Measurements from ENCODE around the gene RNU1-1. TPM values are rescaled to one million over a fixed set of nuclear protein-coding genes. Genes with fewer than 3 reads are reported as not detected.
"Not testable (repeated sequence)": the region's sequence is repeated elsewhere in the genome, so short reads cannot be mapped to it uniquely, and the experiment has no call there.

Gene RNU1-1
- polyA plus RNA-seq, 5 donors, result 1.3 to 2.7 TPM; not detected in 3

DNA sequence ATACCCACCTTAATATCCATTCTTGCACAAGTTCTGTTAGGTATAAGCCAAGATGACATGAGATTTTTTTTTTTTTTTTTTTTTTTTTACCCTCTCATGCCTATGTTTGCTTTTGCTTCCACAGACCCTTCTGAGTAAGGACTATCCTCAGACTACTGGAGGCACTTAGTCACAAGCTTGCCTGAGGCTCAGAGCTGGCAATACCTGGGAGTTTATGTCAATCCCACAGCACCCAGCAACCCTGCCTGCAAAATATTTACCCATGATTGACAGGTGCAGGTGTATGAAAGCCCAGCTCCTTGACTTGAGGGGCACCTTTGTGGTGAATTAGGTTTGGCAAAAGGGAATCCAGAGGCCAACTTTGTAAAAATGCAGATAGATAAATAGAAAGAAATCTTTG, 11.7 kb upstream of the RNU1-1 start:
- DNase-seq, result peak in 1 of 2 donors; percentile 20

DNA sequence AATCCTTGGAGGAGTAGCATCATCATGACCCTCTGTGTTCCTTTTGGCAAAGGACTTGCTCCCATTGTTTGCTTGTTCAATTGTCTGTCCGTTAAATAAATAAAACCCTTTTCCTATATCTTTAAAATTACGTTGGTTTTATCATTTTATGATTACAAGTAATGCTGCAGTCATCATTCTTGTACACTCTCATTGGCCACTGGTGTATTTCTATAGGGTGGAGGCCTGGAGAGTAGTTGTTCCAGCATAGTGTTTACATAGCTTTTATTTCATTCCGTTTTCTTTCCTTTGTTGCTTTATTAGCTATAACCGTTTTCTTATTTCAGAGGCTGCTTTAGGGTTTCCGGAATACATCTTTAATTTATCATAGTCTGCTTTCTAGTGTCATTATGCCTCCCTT, 7.6 kb upstream of the RNU1-1 start:
- not testable (repeated sequence) for DNase-seq

DNA sequence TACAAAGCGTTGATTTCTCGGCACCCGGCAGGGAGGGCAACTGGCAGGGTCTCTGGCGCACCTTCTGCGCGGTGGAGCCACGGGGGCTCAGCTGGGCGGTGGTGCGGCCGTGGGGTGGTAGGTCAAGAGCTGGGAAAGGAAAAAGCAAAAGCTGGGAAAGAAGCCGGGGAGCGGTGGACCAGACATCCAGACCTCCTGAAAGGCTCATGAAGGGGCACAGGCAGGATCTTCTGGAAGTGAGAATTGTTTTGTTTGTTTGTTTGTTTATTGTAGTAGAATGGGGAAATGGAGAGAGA, 7.2 kb upstream of the RNU1-1 start:
- DNase-seq, result no peak

DNA sequence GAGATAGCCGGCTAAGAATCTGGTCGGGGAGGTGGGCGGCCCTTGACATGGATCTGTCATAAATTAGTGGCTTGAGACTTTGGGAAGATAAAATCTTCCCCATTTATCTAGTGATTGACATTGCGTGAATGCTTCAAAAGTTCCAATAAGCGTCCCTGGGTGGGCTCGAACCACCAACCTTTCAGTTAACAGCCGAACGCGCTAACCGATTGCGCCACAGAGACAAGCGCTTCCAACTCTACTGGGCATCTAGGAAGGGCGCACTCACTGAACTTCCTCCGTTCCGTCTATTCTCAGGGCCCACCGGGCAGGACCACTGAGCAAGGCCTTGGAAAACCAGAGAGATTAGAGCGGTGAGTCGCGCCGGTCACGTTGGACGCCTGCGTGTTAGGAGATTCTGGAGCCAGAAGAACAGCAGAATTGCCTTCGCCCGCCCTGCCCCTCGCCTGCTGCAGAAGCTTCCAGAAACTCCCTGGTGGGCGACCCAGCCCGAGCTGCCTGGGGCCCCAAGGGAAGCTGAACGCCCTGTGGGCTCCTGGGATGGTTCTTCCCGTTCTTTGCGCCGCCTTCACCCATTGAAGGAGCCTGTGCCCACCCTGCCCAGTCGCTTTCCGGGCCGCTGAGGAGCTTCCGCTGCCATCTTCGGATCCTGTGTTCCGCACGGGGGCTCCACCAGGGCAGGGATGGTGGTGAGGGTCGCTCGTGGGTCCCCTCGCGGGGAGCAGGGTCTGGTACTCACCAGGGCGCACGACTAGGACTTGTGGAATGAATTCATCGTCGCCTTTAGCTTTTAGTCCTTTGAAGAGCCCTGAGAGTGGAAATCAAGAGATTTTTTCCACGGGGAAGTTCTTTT, 6.6 kb upstream of the RNU1-1 start:
- DNase-seq, result peak in 1 of 2 donors; percentile 17

DNA sequence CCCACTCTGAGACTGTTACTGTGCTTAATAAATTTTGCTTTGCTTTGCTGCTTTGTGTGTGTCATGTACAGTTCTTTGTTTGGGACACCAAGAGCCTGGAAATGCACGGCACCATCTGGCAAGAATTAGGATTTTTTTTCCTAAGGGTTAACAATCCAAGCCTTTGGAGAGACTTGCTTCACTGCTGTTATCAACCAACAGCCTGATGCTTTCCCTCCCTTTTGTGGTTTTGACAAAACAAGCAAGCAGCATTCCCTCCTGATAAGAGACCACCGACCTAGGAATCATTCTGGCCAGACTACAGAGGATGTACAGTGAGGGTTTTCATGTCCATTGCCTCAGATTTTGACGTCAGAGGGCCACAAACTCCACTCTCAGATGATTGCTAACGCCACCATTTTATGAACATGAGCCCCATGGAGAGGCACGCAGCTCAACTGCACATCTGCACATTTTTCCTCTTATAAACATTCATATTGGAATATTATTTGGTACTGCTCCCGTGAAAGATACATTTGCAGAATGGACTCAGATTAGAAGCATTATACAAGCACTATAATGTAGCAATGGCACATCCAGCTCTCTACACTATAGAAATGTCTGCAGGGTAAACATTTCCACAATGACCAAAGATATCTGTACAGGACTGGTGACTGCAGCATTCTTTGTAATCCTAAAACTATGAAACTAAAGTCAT, 5.3 kb upstream of the RNU1-1 start:
- not testable (repeated sequence) for DNase-seq

DNA sequence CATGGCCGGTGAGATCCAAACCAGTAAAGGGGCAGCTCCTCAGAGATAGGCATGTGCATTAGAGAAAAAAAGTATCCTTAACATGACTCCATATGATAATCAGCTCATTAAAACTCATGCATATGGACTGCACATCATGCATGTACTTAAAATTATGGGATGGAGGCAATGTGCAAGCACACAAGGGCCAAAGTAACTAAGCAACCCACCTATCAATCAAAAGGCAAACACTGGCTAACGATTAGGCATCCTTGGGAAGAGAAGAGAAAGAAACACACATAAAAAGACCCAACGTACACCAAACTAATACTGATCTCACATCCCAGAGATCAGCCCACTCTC, 4.8 kb upstream of the RNU1-1 start:
- not testable (repeated sequence) for DNase-seq

DNA sequence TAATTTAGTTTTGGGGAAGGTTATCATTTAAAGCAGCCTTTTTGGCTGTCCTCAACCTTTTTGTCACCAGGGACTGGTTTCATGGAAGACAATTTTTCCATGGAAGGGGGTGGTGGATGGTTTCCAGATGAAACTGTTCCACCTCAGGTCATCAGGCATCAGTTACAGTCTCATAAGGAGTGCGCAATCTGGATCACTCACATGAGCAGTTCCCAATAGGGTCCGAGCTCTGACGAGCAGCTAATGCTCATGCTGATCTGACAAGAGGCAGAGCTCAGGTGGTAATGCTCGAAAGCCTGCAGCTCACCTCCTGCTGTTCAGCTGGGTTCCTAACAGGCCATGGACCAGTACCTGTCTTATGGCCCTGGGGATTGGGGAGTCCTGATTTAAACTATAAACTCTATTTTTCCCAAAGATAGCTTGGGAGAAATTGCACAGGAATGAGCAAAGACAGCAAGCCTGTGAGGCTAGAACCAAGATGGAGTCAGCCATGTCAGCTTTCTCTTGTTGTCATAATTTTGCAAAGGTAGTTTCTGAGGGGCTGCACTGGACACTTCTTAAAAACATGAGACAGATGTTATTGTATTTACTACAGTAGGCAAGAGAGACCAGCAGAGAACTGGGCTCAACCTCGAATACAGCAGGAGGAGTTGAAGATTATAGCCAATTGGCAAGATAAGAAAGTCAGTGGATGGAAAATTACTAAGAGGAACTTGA, 2.8 kb upstream of the RNU1-1 start:
- DNase-seq, result not testable (repeated sequence)

DNA sequence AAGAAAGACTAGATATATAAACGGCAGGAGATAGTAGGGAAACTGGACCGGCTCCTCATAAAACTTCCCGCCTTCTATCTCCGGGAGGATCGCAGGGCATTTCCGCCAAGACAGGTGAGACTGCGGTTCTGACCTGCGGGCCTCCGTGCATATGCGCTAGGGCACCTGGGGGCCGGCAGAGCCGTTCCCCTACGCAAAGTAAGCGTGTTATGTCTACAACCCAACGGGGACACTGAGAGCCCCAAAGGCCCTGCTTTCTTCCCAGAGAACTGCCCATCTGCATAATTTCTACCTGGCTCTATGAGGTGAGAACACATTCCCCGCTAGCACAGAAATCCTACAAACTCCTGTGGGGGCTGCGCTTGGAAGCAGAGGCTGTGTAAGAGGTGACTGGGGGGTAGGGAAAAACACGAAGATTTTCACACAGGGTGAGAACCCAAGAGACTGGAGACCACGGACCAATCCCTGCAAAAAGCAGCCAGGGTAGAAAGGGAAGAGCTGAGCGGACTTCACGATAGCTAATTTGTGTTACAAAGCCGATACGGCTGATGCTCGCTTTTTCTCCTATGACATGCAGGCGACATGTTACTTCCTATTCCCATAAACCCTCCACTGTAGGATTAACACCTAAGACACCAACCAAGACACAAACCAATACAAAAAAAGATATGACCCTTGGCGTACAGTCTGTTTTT, 526 bp downstream of the RNU1-1 start:
- peak; percentile 82 for DNase-seq

DNA sequence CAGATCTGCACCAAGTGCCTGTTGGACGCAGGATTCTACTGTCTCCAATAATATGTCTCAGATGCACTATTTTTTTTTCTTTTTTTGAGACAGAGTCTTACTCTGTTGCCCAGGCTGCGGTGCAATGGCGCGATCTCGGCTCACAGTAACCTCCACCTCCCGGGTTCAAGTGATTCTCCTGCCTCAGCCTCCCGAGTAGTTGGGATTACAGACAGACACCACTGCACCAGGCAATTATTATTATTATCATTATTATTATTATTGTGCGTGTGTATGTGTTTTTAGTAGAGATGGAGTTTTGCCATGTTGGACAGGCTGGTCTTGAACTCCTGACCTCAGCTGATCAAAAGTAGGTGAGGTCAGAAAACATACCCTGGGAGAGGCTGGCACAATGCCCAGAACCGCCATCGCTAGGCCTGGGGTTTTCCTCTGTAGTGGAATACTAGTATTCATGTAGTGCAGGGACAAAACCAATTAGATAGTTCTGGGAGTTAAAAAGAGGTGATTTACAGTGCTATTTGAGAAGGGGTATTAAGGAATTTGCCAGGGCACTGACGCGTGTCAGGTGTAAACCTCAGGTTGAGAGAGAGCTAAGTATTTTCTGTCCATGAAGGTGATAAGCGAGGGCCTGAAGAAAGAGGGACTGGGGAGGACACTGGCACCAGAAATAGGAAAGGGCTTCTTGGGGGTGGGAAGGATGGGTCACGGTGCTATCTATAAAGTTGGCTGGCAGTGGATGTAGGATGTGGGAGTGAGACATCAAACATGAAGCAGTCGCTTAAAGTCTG, 1.3 kb downstream of the RNU1-1 start:
- not testable (repeated sequence) for DNase-seq

DNA sequence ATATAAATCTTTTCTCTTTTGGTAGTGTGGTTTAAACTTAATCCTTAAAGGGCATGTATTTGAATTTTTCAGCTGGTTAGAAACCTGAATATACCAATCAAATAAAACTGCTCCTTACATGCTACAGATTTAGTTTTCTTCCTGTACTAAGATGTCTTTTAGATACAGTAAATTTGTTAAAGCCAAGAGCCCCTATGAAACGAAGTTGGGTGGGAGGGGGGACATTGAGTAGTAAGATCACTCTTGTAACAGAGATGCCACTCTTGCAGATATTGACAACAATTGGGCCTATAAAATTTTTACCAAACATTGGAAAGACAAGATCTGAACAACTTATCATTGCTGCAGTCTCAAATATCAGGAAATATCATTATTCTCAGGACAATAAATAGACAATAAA, 2.2 kb downstream of the RNU1-1 start:
- not testable (repeated sequence) for DNase-seq

DNA sequence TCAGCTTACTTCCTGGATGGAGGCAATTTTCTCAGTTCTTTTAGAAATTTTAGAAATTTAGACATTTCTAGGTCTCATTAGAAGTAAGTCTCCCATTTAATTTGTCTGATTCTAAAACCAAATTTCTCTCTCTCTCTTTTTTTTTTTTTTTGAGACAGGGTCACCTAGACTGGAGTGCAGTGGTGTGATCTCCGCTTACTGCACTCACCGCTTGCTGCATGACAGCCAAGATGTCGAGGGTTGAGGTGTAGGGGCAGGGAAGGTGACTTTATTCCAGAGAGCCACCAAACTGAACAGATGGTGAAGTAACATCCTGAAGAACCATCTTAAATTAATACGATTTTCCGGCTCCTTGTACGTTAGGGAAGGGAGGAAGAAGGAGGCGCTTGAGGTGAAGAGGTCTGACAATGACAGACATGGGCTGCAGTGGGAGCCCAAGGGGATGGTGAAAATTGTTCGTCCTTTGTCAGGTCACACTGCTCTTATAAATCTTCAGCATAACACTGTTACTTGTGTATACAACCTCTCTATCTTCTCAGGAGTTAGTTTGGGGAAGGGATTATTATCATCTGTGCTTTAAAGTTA, 5.1 kb downstream of the RNU1-1 start:
- not testable (repeated sequence) for DNase-seq

DNA sequence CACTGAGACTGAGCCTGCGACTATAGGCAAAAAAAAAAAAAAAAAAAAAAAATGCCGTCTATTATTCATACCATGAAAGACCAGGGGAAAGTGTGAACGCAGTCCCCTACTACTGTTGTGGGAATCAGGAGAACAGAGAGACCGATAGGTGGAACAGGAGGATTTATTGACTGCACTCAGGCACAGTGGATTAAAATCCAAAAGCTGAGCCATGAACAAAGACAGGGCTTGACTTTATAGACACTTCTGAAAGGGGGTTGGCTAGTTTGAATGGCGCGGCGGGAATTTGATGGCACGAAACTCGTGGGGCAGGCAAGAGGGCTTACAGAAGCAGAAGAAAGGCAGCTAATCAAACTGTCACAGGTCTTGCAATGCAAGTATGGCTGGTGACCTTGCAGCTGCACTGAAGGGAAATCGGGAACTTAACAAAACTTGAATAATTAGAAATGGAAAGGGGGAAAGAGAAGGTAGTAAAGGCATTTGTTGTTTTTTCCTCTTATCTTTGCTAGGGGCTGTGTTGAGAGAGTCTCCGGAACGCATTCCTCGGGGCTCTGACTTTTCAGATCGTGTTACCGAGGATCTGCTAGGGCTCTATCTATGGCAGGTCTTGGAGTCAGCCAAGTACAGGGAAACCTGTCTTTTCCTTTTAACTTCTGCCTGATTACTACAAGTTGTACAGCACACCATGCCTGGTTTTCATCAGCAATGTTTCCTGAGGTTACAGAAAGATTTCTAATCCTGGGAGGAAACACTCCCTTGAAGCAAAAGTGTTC, 7.5 kb downstream of the RNU1-1 start:
- DNase-seq, result not testable (repeated sequence)

DNA sequence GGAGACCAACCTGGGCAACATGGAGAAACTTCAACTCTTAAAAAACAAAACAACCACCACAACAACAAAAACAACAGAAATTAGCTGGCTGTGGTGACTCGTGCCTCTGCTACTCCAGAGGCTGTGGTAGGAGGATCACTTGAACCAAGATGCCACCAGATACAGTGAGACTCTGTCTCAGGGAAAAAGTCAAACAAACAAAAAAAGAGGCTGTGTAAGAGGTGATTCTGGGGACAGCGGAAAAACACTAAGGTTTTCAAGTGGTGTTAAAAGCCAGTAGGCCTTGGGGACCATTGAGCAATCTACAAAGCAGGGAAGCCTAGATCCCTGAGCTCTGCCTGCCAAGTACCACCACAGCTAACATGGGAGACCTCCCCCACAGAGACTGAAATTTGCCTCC, 8.2 kb downstream of the RNU1-1 start:
- not testable (repeated sequence) for DNase-seq

DNA sequence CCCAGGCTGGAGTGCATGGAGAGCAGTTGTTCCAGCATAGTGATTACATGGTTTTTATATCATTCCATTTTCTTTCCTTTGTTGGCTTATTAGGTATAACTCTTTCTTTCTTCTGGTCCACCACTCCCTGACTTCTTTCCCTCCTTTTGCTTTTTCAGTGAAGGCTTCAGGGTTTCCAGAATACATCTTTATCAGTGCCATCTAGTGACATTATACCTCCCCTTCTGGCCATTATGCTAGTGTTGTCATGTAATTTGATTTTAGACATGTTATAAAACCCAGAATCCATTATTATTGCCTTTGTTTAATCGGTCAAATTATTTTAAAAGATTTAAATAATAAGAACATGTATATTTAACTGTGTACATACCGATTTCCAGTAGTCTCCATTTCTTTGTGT, 10.6 kb downstream of the RNU1-1 start:
- DNase-seq, result no peak

DNA sequence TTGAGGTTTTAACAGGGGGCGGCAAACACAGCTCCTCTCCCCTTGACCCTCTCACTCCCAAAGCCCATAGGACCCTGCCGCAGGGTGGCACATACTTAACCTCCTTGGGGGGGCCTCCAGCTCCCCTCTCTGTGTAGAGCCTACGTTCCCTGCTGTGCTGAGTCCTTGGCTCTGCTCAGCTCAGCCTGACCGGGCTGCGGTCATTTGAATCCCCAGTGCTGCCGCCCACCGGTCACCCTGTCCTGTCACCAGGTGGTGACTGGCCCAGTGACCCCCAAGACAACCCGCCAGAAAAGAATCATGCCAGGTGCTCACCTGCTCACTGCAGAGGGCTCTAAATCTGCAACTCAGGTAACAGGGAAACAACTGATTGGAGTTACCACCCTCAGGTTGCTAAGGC, 12.6 kb downstream of the RNU1-1 start:
- not testable (repeated sequence) for DNase-seq

DNA sequence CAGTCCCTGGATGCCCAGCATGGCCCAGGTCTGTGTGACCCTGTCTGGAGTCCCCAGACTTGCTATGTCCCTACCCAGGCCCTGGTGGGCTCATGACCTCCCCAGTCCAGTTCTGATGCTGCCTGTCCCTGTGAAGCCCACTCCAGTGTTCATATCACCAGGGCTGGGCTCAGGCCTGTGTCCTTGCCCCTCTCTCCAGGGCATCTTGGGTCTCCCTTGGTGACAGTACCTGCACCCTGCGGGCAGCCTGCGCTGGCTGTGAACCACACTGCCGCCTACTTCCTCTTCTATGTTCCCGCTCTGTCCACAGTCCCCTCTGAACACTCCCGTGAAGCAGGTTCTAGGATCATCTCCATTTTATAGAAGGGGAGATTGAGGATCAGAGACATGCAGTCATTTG, 13.1 kb downstream of the RNU1-1 start:
- DNase-seq, result not testable (repeated sequence)

DNA sequence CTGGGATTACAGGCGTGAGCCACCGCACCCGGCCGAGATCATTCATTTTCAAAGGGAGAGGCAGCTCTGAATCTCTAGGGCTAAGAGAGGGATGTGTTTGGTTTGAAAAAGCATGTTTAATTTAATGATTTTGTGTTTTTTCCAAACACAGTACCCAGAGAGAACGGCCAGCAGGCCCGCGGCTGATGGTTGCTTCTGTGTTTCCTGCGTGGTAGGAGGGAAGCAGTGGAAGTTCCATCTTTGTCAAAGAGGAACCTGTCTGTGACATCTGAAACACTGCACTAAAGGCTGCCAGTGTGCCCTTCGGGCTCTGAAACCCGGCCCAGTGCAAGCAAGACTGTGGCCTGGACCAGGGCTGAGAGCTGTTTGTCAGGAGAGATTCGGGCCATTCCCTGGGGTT, 13.6 kb downstream of the RNU1-1 start:
- DNase-seq, result not testable (repeated sequence)

DNA sequence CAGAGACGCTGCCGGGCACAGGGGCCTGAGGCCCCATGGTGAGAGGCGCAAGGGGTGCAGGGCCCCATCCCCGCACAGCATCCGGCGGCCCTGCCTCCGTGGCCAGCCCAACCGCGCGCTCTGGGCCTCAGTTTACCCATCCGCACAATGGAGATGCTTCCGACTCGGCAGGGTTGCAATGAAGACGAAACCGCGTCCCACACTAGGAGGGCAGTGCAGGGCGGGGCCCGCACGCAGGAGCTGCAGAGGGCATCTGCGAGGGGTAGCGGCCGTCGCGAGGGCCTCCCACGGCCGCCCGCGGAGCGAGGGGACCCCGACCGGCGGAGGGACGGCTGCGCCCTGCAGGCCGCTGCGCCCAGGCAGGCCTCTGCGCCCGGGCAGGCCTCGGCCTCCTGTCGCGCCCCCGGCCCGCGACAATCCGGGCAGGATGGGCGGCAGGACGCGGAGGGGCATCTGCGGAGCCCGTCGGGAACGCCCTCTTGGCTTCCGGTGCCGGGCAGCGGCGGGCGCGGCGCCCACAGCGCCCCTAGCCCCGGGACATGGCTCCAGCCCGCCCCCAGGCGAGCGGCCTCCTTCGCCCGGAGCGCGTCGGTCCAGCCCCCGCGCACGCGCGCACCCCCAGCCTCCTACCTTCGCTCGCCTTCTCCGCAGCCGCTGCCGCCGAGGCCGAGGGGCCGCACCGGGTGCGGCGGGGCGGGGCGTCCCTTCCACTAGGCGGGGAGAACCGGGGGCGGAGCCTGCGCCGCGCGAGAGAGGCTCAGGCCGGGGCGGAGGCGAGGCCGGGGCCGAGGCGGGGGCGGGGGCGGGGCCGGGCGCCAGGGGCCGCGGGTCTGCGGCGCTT, 15.3 kb downstream of the RNU1-1 start:
- peak; percentile 90 for DNase-seq

DNA sequence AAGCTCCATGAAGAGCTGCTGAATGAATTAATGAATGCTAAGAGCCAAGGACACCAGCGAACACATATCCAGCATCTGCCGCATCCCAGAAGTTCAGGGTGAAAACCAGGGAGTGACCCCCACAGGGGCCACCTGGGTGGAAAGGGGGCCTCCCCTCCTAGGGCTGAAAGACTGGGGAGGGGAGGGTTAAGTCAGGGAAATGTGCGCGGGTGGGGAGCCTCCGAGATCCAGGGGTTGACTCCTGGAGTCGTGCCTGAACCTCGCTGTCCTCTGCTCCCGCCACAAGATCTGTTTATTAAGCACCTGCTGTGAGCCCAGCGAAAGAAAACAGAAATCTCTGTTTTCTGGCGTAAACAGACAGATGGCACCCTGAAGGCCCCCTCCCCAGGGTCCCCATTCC, 16.0 kb downstream of the RNU1-1 start:
- DNase-seq, result not testable (repeated sequence)

All from right lung (tissue), 5 donors.